HG02610 (cell line): ENCODE data around the gene SNAP47.

Experiments
- ATAC-seq: cut with Tn5 transposase; IDR thresholded peaks from one replicate; pipeline ENCODE4 v1.9.1; 2021; ENCODE audit warnings: mild to moderate bottlenecking, moderate library complexity; ENCODE audit not compliant: unreplicated experiment

The SNAP47 gene

DNA sequence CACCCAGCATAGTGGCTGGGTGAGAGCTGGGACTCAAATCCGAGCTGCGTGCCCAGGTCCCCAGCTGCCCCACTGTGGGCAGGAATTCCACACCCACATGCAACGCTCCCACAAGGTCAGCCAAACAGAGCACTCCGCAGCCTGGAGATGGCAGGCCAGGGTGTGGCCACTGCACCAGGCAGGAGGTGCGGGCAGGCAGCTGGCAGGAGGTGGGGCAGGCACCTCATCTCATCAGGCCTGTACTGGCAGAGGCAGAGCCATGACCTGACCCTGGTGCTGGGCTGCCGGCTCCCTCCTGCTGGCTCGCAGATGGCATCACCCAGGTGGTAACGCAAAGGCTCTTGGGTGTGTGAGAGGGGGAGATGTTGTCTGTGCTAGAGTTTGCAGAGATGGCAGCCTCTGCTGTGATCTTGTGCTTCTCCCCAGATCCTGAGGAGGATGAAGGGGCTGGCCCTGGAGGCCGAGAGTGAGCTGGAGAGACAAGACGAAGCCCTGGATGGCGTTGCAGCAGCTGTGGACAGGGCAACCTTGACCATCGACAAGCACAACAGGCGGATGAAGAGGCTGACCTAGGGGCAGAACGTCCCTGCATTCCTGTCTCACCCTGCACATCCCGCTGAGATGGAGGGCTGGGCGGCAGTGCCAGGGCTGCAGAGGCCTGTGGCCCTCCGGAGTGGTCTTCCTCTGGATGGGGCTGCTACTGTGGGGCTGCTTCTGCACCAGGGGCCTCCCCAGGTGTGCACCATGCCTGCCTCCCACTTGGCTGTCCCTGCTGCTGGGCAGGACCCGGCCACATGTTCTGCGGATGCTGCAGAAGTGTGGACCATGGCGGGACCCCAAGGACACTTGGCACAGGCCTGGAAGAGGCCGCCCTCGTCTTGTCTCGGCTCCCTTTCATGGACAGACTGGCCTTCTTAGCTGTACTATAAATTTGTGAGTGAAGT, 45.1 kb downstream of the SNAP47 start:
- ATAC-seq: no peak

DNA sequence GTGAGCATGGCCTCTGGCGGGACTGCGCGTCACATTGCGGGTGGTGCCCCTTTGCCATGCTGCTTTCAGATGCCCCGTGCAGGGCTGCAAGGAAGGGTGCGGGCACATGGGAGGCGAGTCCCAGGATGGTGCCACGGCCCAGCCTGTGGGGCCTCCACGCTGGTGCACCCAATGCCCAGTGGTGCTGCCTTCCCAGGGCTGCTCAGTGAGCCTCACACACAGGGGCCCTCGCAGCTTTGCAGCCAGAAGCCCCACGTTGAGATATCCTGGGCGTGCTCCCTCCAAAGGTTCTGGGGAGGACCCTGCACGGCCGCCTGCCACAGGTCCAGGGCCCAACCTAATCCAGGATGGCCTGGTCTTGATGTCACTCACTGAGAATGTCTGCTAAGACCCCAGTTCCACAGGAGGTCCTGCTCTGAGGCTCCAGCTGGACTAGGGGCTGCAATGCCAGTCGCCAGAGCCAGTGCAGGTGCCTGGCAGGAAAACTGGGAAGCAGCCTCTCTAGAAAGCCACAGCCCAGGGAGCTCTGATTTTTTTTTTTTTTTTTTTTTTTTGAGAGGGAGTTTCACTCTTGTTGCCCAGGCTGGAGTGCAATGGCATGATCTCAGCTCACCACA, 46.2 kb downstream of the SNAP47 start:
- no peak for ATAC-seq

DNA sequence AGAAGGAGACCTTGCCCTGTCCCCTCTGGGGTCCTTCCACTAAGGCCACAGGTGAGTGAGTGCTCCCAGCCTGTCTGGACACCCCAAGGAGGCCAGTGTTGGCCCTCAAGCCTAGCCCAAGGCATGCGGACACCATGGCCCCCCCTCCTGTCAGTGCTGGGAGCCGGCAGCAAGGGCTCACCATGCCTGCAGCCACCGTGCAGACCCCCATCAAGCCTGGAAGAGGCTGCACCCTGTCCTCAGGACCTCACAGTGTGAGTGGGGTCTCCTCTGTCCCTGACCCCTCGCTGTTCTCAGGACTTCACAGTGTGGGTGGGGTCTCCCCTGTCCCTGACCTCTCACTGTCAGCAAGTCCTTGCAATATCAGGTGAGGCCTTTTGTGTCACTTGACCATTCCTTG, 47.0 kb downstream of the SNAP47 start:
- ATAC-seq: no peak

DNA sequence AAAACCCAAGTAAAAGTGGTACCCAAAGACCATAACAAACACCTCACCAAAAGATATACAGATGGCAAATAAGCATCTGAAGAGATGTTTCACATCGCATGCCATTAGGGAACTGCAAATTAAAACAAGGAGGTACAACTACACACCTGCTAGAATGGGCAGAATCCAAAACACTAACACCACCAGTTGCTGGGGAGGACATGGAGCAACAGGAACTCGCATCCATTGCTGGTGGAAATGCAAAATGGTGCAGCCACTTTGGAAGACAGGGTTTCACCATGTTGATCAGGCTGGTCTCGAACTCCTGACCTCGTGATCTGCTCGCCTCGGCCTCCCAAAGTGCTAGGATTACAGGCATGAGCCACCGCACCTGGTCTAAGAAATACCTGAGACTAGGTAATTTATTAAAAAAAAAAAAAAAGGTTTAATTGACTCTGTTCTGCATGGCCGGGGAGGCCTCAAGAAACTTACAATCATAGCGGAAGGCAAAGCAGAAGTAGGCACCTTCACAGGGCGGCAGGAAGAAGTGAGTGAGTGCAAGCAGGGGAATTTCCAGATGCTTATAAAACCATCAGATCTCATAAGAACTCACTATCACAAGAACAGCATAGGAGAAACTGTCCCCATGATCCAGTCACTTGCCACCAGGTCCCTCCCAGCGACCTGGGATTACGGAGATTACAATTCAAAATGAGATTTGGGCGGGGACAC, 50.0 kb downstream of the SNAP47 start:
- ATAC-seq: no peak

DNA sequence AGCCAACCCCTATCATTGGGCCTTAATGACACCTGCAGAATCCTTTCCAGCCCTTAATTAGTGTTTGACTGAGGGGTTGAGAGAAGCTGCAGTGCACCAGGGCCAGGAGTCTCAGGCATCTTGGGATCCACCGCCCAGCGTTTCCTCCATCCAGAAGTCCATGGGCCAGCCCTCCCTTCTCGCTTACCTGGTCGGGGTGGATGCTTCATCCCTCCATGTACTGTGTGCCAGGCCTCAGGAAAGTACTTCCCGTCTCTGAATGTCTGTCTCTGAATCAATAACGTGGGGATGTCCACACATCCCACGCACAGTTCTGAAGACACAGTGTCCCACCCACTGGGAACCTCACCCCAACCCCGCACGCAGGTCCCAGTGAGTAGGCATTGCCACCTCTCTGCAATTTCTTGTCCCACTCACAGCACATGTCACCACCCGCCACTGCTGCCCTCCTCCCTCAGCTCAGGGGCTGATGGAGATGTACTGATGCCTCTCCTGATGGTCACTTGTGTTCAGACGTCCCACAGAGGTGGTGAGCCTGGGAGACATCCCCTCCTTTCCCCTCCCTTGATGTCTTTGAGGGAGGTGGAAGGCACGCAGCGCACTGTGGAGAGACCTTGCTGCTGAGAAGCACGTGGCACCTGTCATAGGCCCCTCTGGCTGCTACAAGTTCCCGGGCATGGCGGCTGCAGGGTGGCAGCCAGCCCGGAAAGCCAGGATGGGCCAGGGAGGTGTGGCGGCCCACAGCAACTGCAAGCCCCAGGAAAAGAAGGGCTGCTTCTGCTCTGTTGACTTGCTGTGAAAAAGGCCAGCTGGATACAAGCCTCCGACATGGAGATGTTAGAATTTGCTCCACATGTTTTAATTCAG, 50.8 kb downstream of the SNAP47 start:
- no peak for ATAC-seq

DNA sequence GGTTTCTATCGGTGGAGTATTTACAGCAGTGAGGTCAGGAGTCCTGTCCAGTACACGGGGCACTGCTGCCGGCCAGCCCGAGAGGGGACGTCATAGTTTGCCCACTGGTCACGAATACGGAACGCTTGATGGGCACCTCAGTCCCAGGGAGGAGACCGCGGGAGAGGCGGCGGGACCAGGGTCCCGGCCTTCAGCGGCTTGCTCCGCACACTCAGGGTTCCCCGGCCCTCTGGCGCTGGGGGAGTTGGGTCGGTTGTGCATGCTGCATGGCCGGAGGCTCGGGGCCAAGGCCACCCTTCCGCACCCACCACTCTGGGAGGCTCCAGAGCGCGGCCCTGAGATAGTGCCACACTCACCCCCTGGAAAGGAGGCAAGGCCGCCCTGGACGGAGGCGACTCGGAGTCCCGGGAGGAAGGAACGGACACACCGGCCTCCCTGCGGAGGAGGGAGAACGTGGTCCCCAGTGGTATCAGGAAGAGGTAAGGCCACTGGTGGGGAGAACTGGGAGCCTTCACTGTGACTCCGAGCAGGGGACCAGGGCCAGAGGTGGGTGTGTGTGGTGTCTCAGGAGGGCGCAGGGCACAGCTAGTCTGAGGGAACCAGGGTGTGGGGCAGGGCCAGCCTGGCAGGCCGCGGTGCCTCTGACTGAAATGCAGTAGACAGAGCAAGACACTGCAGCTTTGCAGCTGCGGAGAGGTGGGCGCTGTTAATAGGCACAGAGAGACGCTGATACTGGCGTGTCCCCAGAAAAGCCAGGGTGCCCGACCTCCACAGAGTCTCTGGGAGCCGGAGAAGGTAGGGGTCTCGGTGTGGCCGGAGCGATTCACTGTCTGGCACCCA, 51.7 kb downstream of the SNAP47 start:
- ATAC-seq: peak; percentile 0

DNA sequence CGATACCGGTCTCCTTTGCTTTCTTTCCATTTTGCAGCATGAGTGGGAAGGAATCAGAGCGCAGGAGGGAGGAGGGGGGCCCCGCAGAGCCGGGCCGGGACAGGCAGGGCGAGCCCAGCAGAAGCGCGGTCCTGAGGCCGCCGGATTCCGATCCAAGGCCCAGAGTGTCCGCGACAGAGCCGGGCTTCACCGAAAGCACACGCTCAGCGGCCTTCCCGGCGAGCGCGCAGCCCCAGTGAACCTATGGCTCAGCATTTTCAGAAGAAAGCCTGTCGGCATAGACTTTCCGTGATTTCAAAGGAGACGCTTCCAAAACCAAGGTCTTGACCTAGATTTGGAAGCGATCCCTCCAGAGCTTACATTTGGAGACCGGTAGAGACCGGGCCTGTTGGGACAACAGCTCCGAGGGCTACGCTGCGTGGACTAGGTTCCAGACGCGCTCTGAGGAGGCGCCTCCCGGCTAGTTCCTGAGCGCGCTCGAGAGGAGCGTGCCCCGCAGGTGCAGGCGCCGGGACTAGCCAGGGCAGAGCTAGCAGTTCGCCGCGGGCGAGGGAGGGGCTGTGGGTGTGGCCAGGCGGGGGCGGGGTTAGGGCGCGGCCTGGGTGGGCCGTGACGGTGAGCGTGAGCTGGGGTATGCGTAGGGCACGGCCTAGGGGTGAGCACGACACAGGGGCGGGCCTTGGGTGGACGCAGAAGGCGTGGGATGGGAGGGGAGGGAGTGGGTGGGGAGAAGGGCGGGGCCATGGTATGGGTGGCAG, 52.5 kb downstream of the SNAP47 start:
- ATAC-seq: peak; percentile 96

DNA sequence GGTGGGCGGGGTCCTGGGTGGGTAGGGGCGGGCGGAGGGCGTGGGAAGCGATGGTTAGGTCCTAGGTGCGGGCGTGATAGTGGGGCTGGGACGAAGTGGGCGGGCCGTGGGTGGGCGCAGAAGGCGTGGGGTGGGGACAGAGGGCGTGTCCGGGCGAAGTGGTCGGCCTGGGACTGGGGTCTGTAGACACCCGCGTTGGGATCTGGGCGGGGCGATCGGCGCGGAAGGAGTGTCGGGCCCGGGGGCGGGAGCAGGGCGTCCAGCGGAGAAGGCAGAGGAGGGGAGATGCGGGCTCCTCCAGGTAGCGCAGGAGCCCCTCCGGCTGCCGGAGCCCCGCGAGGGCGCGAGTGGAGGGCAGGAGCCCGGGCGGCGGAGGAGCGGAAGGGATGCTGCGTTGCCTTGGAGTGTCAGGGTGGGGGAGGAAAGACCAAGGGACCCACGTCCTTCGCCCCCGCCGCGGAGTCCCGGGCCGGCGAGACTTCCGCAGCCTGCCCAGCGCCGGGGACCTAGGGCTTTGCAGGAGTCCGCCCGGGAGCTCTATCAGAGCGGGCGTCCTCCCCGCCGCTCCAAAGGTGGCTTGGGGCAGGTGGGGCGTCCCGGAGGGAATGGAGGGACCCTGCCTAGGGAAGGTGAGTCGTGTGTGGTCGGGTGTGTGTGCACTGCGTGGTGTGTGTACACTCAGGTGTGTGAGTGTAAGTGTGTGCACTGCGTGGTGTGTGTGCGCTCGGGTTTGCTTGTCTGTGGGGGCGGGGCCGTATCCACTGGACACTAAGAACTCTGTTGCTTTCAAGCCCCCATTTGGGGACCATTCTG, 53.2 kb downstream of the SNAP47 start:
- peak; percentile 49 for ATAC-seq

DNA sequence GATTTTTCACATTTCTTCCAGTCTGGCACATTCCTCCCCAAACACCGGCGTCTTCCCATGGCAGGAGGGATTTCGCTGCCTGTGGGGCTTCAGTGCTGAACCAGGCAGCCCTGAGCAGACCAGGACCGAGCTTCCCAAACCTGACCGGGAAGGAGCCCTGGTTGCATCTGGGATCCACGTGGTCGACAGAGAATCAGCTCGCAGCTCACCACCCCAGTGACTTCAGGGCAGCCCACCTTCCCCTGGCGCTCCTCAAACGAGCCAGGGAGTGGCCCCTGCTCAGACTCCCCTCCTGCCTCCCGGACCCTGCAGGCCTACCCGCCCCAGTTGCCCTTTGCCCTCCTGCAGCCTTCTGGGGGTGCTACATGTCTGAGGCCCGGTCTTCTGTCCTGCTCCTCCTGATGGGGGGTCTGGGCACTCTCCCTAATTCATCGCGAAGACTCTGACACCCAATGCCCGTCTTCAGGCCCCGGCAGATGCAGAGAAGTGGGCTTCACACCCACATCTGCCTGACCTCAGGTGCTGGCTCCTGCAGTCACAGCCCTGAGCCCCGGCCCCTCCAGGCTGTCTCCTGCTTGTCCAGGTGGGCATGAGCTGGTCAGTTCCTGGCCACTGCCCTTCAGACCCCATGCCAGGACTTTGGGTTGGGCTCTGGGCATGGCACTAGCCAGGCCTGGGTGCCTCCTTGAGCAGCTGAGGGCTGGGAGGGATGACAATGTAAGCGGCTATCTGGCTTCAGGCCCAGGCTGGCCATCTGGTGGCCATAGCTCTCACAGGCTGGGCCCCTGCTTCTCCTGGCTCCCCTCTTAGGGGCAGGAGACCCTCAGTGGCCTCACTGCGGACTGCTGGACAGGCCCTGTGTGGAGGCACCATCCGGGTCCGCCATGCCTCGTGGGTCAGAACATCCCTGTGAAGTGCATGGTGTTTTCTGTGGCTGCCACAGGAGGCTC, 54.1 kb downstream of the SNAP47 start:
- ATAC-seq: no peak

DNA sequence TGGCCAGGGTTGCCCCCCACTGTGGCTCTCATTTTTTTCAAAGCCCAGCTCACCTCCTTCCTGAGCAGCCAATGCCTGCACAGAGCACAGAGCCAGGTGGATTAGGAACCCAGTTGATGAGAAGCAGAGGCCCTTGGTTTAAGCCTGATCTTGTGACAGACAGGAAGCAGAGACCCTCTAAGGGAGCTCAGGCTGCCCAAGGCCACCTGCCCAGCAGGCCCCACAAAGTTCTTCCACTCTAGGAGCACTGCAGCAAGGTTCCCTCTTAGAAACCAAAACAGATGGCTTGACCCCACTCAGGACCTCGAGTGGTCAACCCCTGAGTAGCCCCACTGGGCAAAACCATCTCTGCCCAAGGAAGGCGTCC, 54.8 kb downstream of the SNAP47 start:
- no peak for ATAC-seq

DNA sequence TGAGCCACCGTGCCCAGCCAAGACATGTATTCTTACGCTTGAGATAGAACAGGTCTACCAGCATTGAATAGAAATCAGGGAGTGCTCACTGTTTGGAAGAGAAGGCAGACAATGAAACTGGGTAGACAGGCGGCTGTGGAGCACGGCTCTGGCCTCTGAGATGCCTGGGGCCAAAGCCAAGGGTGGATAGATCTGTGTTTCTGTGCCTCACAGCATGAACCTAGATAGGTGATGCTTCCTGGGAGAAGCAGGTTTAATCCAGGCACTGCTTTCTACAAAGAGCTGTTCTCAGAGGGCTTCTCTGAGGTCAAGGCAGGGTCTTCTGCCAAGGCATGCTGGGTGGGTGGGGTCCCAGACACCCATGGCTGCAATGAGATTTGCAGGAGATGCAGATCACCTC, 55.6 kb downstream of the SNAP47 start:
- no peak for ATAC-seq

DNA sequence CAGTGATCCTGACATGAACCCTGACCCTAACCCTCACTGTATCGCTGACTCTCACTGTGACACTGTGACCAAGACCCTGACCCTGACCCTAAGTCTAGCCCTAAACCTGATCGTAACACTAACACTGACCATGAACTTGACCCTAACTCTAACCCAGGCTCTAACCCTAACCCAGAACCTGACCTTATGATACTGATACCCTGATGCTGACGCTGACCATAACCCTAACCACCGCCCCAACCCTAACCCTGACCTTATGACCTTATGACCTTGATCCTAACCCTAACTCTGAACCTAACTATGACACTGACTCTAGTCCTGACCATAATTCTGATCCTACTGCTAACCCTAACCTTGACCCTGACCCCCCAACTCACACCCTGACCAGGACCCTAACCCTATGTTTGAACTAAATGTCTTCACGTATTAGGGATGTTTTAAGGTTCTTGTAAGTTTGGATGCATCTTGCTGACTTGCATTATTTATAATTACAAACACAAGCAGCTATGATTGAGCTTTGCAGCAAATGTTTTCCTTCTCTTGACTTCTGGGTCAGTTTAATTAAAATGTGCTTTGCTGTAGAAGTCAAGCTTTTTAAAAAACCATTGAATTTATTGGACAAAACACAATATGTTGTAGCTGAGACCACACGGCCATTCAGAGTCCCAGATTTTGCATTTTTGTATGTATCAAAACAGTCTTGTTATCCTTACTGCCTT, 56.3 kb downstream of the SNAP47 start:
- no peak for ATAC-seq

DNA sequence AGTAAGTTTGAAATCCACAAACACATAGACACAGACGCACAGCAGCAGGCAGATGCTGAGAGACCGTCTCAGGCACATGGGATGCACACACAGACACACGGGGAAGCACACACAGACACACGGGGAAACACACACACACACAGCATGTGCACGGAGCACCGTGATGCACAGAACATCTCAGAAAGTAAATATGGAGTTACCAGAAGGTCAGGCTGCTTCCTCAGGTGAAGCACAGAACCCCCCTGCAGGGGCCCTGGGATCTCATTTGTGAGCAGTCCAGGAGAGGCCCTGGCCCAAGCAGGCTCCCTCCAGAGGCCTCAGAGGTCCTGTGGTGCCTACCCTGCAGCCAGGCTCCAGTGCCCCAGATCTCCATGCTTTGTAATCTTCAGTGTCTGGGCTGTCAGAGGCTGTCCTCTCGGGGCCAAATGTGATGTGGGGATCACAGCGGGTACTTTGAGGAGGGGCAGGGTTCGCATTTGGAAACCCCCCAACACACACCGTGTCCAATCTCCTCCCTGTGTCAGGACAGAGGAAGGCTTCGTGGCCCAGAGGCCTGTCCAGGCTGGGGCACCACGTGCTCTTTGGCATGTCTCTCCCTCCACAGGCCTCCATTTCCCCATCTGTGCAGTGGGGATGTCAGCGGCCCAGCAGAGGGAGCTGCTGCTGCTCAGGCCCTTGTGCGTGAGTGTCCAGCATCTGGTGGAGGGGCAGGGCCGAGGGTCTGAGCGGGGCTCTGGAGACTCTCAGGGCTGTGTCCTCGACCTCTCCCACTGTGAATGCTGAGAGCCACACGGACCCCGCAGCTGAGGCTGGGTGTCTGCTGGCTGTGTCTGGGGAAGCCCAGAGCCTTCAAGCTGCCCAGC, 57.2 kb downstream of the SNAP47 start:
- ATAC-seq: no peak

DNA sequence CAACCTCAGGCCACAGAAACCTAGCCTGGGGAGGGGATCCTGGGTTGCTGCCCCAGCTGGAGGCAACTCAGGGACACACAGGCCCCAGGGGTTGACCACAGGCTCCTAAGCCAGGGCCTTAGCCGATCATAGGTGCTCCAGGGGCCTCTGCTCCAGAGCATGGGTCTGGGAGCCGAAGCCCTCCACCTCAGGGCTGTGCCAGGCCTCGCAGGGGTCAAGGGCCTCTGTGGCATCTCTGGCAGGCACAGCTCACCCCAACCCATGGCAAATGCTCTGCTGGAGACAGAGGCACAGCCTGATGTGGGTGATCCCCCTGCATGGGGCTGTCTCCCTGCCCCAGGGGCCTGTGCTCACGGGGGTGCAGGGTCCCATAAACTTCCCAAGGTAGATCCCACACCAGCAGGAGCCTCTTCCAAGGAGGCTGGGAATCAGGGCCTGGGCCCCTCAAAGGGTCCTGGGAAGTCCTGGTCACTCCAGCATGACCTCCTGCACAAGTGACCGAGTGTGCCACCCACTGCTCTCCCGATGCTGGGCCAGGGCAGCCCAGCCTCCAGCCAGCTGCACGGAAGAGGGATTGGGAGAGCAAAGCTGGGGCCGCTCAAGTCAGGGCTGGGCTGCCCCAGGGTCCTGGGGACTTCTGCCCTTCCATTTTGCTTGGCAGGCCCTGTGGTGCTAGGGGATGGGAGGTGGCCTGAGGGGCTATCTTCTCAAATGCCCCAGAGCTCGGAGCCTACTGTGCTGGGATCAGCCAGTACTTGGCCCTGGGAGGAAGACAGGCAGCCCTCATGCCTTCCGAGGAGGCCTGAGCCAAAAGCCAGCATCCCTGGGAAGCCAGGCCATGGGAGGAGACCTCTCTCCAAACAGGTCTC, 58.1 kb downstream of the SNAP47 start:
- no peak for ATAC-seq
